GM23248 (cell line): ENCODE measurements around the gene ZNF536.

Experiments
- EZH2 ChIP-seq: fragments of 200-600 bp; sonication (generic); IDR thresholded peaks from 2 replicates; pipeline ENCODE4 v1.6.1; 2018; ENCODE audit warnings: antibody characterized with exemption, mild to moderate bottlenecking; ENCODE audit not compliant: insufficient read depth, poor library complexity, severe bottlenecking
- EZH2phosphoT487 ChIP-seq: fragments of 200-600 bp; sonication (generic); IDR thresholded peaks from 2 replicates; pipeline ENCODE4 v1.6.1; 2018; ENCODE audit warnings: antibody characterized with exemption, moderate library complexity, mild to moderate bottlenecking, low read depth; ENCODE audit not compliant: insufficient read depth

DNA sequence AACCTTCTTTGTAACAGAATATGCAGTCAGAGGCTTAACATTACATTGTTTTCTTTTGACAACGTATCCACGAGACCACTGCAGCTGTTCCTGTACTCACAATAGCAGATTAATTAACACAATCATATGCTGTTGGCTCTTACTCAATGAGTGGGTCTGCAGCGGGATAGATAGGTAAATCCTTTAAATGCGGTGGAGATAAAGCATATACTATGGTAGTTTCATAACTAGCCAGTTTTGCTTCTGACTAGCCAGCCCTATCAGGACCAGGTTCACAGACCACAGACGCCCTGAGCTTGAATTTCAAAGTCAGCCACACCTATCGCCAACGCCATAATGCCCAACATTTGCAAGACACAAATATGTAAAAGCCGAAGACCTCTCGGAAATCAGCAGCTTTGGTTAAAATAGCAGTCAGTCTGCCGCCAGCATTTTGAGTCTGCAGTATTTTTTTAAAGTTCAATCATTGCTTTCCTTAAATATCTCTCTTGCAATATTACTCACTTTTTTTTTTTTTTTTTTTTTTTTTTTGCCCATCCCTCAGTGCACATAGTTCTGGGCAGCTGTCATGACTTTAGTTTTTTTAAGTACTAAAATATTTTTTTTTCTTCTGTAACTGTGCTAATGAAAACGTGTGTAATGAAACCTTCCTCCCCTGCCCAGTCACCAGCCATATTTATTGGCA is 120.5 kb downstream of the ZNF536 start:
- no peak for TF ChIP-seq EZH2phosphoT487
- no peak for TF ChIP-seq EZH2
